ENCODE measurements around the gene HFM1. TPM values are rescaled to one million over a fixed set of nuclear protein-coding genes. Genes with fewer than 3 reads are reported as not detected.
A peak's percentile ranks its signal among the peaks of the same experiment; 100 is the strongest.

Gene HFM1
- total and polyA plus RNA-seq, 9 of the 15 experiments (the other 6 are each of a cell fraction or from before 2014, with no cell fraction given) = 1.5 to 6.4 (median 3.7) TPM

GRCh38 chr1:91406773-91407389, 2.2 kb upstream of the HFM1 start:
- H3K9ac ChIP-seq (ENCODE audit: insufficient read depth in 1 of 2, low read depth in 2 of 2, low read length in 2 of 2) = no peak overlapping the region
- no peaks in the 10 kb centered on the region for H4K20me1 ChIP-seq (replicated peaks; ENCODE audit: control insufficient read depth, insufficient read depth, low read length)
- CTCF ChIA-PET (ENCODE audit: low intra/inter-chr PET ratio) = no interaction called here
- in situ Hi-C loops (cut with MboI) (no loop called here), intact Hi-C loops (cut with micrococcal nuclease) (loop anchor here (10.0 kb wide), 2 partner anchors 518 to 888 kb away; partner anchors contain the start of genes GLMN and RPAP2)
- peak overlapping the region; percentile 68 for H2AFZ ChIP-seq (ENCODE audit: low read depth, low read length)
- DNase-seq (ENCODE audit: extremely low read depth in 1 of 4, low spot score in 3 of 4) = peak in 3 of 4 experiments; percentile 11 to 52 (median 41)
- POLR2A ChIA-PET = no interaction called here
- ATAC-seq = 0 out of 3 replicates have a peak, but pooled peaks have one; percentile 16
- H3K27me3 ChIP-seq (ENCODE audit: control insufficient read depth in 2 of 2, insufficient read depth in 2 of 2, low read length in 2 of 2) = no peaks in the 10 kb centered on the region
- H3K4me1 ChIP-seq (replicated peaks in 1 of 2; ENCODE audit: control insufficient read depth in 2 of 2, insufficient read depth in 2 of 2, low read length in 2 of 2) = peaks cover 6 to 10% of the 10 kb centered on the region in 2 experiments; a peak in 3 of 5 replicates
- TF ChIP-seq FOXM1 (IDR thresholded peaks at IDR 0.05; ENCODE audit: low read depth) (0 out of 2 replicates have a peak, but pooled peaks have one; percentile 23), FOXM1 (CRISPR knock-in tag; IDR thresholded peaks at IDR 0.05; ENCODE audit: low read depth) (no peak), RAD21 (CRISPR knock-in tag; conservative IDR thresholded peaks at IDR 0.05 in 1 of 2, IDR thresholded peaks at IDR 0.05 in 1 of 2) (peak in 1 of 2 experiments; percentile 21; a peak in 2 of 4 replicates), UBTF (IDR thresholded peaks at IDR 0.05; ENCODE audit: borderline replicate concordance in 1 of 2, low read depth in 2 of 2, low read length in 2 of 2) (no peak), RBM39 (optimal IDR thresholded peaks at IDR 0.05; ENCODE audit: low read depth, low read length) (no peak), CTCFL (IDR thresholded peaks at IDR 0.05; ENCODE audit: borderline replicate concordance, insufficient read depth, low read depth, low read length, poor library complexity, severe bottlenecking) (peak; percentile 54), SMARCA4 (IDR thresholded peaks at IDR 0.05) (0 out of 2 replicates have a peak, but pooled peaks have one; percentile 45), BCOR (IDR thresholded peaks at IDR 0.05) (no peak), ZNF592 (IDR thresholded peaks at IDR 0.05) (peak; percentile 52; the same call in 1 of the 2 replicates), CTCF (IDR thresholded peaks at IDR 0.05 in 2 of 3, conservative IDR thresholded peaks at IDR 0.05 in 1 of 3; ENCODE audit: insufficient read depth in 2 of 3, low read depth in 1 of 3, low read length in 3 of 3) (peak; percentile 52 to 65 (median 63))
- no peak overlapping the region for H3K4me2 ChIP-seq (ENCODE audit: insufficient read depth, low read length)
- no peak overlapping the region for H3K4me3 ChIP-seq
- no peaks in the 10 kb centered on the region for H3K36me3 ChIP-seq (ENCODE audit: control insufficient read depth, insufficient read depth, low read length)
- WGBS (ENCODE audit: insufficient coverage, low coverage, missing lambda C conversion rate) = 13% methylated on average over 7 of the region's 7 CpGs
- FAIRE-seq = no peak
- no peak overlapping the region for H3K27ac ChIP-seq (ENCODE audit: extremely low read depth, low read depth, low read length)
- H3K9me1 ChIP-seq (ENCODE audit: control insufficient read depth, insufficient read depth, low read length) = no peaks in the 10 kb centered on the region
- no peaks in the 10 kb centered on the region for H3K9me3 ChIP-seq (replicated peaks; ENCODE audit: control insufficient read depth, insufficient read depth, low read depth, low read length)
- no peaks in the 10 kb centered on the region for H3K79me2 ChIP-seq (ENCODE audit: control insufficient read depth, insufficient read depth, low read length)
- BruUV-seq (replicated peaks) = no TSS peak

All from K562 (cell line).